Rectal smooth muscle tissue (tissue), 1 donor: Measurements from ENCODE around the gene CAB39.

Source experiments
- H3K27ac ChIP-seq: one replicate; pipeline ENCODE4 v1.7.0; 2013; ENCODE audit warnings: low read depth, low read length, inconsistent platforms
- H3K27me3 ChIP-seq: one replicate; pipeline ENCODE4 v1.7.0; 2013; ENCODE audit warnings: low read length; ENCODE audit not compliant: control insufficient read depth, insufficient read depth
- H3K36me3 ChIP-seq: one replicate; pipeline ENCODE4 v1.7.0; 2013; ENCODE audit warnings: low read length; ENCODE audit not compliant: control insufficient read depth, insufficient read depth
- H3K4me1 ChIP-seq: one replicate; pipeline ENCODE4 v1.7.0; 2013; ENCODE audit warnings: low read length; ENCODE audit not compliant: control insufficient read depth, insufficient read depth
- H3K4me3 ChIP-seq: one replicate; pipeline ENCODE4 v1.7.0; 2013; ENCODE audit warnings: low read length
- H3K9ac ChIP-seq: one replicate; pipeline ENCODE4 v1.7.0; 2013; ENCODE audit warnings: low read length

The CAB39 gene

GRCh38 chr2:230809015-230809414 lies 96.4 kb downstream of the CAB39 start:
- H3K4me1 ChIP-seq, result no peaks in the 10 kb centered on the region
- H3K27me3 ChIP-seq, result no peaks in the 10 kb centered on the region
- H3K27ac ChIP-seq, result no peak overlapping the region
- no peak overlapping the region for H3K4me3 ChIP-seq
- H3K36me3 ChIP-seq, result peaks cover 7% of the 10 kb centered on the region
- no peak overlapping the region for H3K9ac ChIP-seq

DNA sequence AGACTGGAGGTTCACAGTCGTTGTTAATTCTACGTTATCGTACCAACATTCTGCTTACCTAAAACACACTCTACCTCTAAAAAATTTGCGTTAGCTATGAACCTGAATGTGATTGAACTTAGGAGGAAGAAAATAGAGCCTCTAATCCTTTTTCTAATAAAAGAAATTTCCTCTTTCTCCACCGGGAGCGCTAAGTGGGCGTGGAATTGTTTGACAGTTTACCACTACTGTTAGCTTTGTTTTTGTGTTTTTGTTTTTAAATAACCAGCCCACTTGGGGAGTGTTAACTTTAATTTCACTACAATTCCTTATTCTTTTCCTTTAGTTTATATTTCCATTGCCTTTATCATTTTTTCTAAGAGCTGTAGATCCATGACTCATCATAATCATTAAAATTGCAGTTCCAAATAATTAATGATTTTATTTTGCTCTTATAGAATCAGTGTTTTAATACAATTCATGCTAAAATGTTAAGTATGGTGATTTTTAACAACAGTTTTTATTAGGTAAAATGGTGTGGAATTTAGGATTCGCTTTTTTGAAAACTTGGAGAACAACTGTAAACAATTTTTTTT lies 97.1 kb downstream of the CAB39 start:
- Histone ChIP-seq H3K9ac (no peak overlapping the region), H3K4me1 (no peaks in the 10 kb centered on the region), H3K4me3 (no peak overlapping the region), H3K27me3 (no peaks in the 10 kb centered on the region), H3K36me3 (peaks cover 10% of the 10 kb centered on the region), H3K27ac (no peak overlapping the region)

- Histone ChIP-seq H3K36me3 (peaks cover 12% of the 10 kb centered on the region), H3K9ac (no peak overlapping the region), H3K27me3 (no peaks in the 10 kb centered on the region), H3K4me3 (no peak overlapping the region), H3K27ac (no peak overlapping the region), H3K4me1 (no peaks in the 10 kb centered on the region)
Observed at GRCh38 chr2:230811508-230811907, 98.9 kb downstream of the CAB39 start.

DNA sequence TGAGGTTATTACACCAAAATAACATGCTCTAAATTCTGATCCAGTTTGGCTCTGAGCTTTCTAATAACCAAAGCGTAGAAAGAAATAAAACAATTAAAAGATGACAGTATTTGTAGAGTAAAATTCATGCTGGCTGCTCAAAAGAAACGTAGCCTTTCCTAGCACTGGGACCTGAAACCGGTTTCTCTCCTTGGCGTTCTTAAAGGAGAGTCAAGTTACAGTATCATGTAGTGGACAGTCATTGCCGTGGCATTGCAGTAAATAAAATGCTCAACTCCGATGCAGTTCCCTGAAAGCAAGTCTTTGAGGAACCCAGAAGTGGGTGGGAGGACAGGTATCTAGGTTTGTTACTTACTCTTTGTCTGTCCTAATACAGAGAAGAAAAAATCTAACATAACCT lies 99.4 kb downstream of the CAB39 start:
- no peaks in the 10 kb centered on the region for H3K4me1 ChIP-seq
- no peak overlapping the region for H3K4me3 ChIP-seq
- peaks cover 12% of the 10 kb centered on the region for H3K36me3 ChIP-seq
- H3K9ac ChIP-seq, result no peak overlapping the region
- no peaks in the 10 kb centered on the region for H3K27me3 ChIP-seq
- H3K27ac ChIP-seq, result no peak overlapping the region

DNA sequence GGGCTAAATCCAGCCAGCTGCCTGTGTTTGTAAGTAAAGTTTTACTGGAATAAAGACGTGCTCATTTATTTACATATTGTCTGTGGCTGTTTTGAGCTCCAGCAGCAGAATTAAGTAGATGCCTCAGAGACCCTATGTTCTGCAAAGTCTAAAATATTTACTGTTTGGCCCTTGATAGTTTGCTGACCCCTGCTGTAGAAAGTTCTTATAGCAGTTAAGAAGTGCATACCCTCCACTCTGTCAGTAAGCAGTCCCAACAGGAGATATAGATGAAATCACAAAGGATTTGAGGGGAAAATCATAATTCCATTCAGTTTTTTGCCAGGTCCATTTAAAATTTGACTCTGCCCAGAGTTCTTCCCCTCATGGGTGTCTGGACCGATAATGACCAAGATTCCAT lies 102.0 kb downstream of the CAB39 start:
- Histone ChIP-seq H3K4me3 (no peak overlapping the region), H3K9ac (no peak overlapping the region), H3K36me3 (peaks cover 18% of the 10 kb centered on the region), H3K27ac (no peak overlapping the region), H3K27me3 (no peaks in the 10 kb centered on the region), H3K4me1 (no peaks in the 10 kb centered on the region)

GRCh38 chr2:230815088-230815487 lies 102.4 kb downstream of the CAB39 start:
- H3K27ac ChIP-seq, result no peak overlapping the region
- H3K27me3 ChIP-seq, result no peaks in the 10 kb centered on the region
- H3K36me3 ChIP-seq, result peaks cover 18% of the 10 kb centered on the region
- H3K9ac ChIP-seq, result no peak overlapping the region
- no peak overlapping the region for H3K4me3 ChIP-seq
- H3K4me1 ChIP-seq, result no peaks in the 10 kb centered on the region

DNA sequence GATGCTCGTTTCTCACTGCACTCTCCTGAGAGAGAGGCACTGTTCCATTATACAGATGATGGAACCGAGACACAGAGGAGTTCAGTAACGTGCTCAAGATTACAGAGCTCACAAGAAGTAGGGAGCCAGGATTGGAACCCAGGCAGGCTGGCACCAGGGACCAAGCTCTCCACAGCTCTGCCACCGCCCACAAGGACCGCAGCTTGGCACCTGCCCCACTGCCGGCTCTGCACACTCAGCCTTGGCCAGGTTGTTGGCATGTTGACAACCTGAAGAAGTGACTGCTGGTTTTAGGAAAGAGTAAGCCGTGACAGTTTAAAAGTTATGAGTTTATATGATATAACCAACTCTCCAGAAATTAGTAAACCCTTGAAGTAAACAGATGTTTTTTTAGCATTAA lies 104.1 kb downstream of the CAB39 start:
- no peaks in the 10 kb centered on the region for H3K4me1 ChIP-seq
- no peak overlapping the region for H3K9ac ChIP-seq
- no peak overlapping the region for H3K27ac ChIP-seq
- peaks cover 15% of the 10 kb centered on the region for H3K36me3 ChIP-seq
- no peaks in the 10 kb centered on the region for H3K27me3 ChIP-seq
- no peak overlapping the region for H3K4me3 ChIP-seq

DNA sequence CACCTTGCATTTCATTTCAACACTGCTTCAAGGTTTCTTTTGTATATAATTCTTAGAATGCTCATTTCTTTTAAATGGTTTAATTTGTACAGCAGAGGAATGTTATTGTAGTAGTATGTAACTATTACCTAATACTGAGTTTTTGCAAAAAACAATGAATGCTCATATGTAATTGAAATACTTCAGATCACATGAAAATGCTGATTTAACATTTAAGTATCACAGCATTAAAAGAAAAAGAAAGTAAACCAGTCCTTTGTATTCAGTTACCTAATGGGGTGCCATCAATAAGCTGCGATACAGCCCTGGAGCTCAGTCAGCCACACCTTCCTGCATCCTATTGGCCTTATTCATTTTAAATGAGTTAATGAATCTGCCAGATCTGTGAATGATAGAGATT lies 106.8 kb downstream of the CAB39 start:
- Histone ChIP-seq H3K27ac (no peak overlapping the region), H3K4me3 (no peak overlapping the region), H3K4me1 (no peaks in the 10 kb centered on the region), H3K27me3 (no peaks in the 10 kb centered on the region), H3K9ac (no peak overlapping the region), H3K36me3 (peaks cover 12% of the 10 kb centered on the region)

- Histone ChIP-seq H3K9ac (no peak overlapping the region), H3K4me3 (no peak overlapping the region)
Observed at GRCh38 chr2:230821261-230821990, 108.8 kb downstream of the CAB39 start.

GRCh38 chr2:230821991-230822520 lies 109.4 kb downstream of the CAB39 start:
- Histone ChIP-seq H3K27ac (no peak overlapping the region), H3K27me3 (no peaks in the 10 kb centered on the region), H3K36me3 (peaks cover 10% of the 10 kb centered on the region), H3K4me1 (no peaks in the 10 kb centered on the region), H3K9ac (no peak overlapping the region), H3K4me3 (no peak overlapping the region)

More at GRCh38 chr2:230821261-230821990, 108.8 kb downstream of the CAB39 start:
- no peaks in the 10 kb centered on the region for H3K27me3 ChIP-seq
- no peak overlapping the region for H3K27ac ChIP-seq
- H3K4me1 ChIP-seq, result no peaks in the 10 kb centered on the region
- H3K36me3 ChIP-seq, result peaks cover 10% of the 10 kb centered on the region

DNA sequence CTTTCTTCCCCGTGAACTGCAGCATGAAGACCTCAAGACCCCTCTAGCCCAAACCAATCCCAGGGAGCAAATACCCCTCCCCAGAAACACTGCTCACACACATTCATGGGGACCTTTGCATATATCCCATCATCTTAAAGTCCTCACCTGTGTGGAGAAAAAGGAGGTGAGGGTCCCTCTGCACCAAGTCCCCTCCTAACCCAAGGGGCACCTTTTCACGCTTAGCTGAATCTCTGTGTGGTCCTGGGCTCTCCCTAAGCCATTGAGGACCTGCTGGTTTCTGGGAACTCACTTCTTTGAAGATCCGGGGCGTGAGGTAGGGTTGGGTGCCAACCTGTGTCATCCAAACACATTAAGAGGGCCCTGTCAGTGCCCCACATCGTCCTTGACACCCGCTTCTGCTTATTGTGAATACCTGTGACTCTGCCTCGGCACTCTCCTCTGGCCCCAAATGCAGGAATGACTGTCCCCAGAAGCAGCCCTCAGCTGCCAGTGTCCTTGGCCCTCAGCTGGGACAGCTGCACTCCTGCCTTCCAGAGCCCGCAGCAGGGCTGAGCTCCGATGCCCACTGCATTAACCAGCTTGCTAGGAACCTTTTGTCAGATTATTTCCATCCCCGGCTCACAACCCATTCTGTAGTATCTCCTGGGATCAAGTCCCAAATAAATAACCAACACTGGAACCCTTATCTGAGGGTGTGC lies 110.8 kb downstream of the CAB39 start:
- Histone ChIP-seq H3K27ac (no peak overlapping the region), H3K4me3 (no peak overlapping the region), H3K9ac (no peak overlapping the region), H3K4me1 (no peaks in the 10 kb centered on the region), H3K27me3 (peaks cover 6% of the 10 kb centered on the region), H3K36me3 (peaks cover 4% of the 10 kb centered on the region)

DNA sequence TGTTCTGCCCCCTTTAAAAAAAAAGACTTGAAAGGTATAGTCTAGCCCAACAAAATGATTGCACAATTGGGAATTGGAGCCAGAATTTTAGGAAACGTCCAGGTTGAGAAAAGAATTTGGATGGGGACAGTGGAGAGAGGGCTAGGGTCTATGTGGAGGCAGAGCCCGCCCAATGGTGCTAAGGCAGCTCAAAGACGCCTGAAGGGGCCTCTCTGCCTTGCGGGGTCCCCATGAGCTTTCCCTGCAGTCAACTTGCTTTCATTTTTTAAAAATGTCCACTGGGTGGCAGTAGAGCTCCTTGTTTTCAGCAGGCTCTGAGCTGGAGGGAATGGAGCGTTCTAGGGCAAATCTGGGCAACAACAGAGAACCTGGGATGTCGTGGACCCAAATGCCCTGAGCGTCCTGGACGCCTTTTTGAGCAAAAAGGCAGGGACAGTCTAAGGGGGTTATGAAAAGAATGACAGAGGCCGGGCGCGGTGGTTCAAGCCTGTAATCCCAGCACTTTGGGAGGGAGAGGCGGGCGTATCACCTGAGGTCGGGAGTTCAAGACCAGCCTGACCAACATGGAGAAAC lies 111.8 kb downstream of the CAB39 start:
- Histone ChIP-seq H3K4me1 (no peaks in the 10 kb centered on the region), H3K9ac (no peak overlapping the region), H3K4me3 (peak overlapping the region; percentile 53), H3K36me3 (no peaks in the 10 kb centered on the region), H3K27me3 (peaks cover 10% of the 10 kb centered on the region), H3K27ac (no peak overlapping the region)
